NCI-H2029 (cell line): ENCODE data around the gene MYT1.

Experiments
- DNase-seq: peaks from one replicate; lab custom pipeline; 2025; lab: John Stamatoyannopoulos, UW

The MYT1 gene

DNA sequence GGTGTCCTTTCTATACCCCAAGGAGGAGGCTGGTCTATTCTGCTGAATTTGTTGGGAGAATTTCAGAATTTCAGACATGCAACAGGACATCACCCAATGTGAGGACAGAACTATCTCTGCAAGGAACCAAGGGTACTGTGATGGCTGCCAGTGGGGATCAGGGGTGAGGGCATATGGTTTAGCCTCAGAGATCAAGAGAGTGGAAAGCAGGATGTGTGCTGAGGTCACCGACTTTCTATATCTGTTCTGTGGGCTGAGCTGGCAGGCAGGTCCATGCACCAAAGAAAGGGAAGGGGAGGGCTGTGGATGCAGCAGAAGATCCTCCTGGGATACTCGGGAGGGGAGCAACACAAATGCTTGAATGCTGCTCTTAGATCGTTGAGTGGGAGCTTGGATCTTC, 28.8 kb downstream of the MYT1 start:
- no peak for DNase-seq

DNA sequence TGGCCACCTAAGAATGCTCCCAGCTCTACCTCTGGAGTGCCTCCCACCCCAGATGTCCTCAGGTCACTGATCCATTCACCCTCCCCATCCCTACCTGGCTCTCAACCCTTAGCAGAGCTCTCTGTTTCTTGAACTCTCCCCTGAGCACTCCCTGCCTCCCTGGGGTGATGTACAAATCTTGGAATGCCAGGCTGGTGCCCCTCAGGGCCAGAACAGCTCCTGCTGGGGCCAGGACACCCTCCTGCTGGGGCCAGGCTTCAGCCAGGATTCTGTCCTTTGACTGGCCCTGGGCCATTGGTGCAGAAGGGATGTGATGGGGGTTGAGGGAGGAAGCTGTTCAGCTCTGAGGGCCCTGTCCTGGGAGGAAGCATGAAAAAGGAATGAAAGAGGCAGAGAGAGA, 30.0 kb downstream of the MYT1 start:
- no peak for DNase-seq

DNA sequence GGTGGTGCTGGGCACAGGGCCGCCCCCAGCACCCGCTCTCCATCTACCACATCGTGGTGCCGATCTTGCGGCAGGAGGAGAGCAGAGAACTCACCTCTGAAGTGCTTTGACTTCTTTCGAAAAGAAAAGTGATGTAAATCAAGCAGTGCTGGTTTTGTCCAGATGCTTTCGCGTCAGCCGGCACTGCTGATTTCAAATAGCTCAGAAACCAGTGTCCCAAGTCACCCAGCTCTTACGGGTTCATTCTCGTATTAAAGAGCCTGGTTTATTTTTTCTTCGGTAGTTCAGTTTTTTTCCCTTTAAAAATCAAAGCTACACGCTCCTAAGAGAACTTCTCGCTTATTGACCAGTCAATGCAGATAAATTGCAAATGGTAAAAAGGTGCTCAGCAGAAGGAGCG, 32.1 kb downstream of the MYT1 start:
- no peak for DNase-seq

DNA sequence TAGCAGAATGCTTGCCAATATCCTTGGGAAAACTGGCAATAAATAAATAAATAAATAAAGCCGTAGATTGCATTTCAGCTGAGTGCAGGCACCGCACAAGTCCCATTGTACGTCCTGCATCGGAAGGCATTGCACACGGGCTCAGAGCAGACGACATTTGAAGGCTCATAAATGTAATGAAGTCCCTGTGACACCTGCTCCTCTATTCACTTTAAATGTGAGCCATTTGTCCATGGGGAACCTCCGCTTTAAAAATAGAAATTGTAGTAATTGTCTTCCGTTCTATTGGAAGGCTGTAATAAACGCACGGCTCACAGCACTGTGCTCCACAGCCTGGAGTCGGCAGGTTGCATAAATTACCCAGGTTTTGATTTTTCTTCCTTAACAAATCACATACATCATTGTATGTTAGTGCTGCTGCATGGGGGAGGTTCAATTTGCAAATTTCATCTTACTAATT, 32.6 kb downstream of the MYT1 start:
- no peak for DNase-seq

DNA sequence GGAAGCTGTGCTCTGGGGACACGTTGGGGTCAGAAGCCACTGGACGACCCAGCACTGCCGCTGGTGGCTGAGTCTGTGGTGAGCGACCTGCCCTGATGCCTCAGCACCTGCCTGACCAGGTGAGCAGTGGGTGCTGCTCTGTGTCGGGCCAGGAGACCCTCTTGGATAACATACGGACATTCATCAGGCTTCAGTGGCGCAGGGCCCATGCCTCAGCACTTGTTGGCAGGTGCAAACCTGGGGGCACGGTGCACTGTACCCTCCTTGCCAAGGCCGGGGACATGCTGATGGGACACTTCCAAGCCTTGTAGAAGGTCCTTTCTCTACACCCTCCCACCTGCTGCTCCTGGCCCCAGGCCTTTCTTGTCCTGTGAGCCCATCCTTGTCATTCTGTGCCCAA, 34.1 kb downstream of the MYT1 start:
- DNase-seq, result no peak

DNA sequence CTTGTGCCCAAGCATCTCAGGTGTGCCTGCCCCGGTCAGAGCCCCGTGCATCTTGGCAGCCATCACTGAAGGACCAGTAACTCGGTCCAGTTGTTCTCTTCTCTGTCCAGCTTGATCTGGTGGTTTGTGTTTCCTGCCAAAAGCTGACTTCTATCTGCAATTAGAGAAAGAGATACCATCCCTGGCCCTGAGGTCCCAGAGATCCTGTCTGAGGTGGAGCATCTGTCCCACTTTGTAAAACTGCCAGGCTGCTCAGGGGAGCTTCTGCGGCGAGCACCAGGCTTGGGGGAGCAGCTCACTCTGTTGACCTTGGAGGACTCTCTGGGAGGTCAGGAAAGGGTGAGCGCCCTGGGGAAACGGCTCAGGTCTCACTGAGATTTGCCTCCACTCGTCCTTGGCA, 35.1 kb downstream of the MYT1 start:
- DNase-seq, result no peak

DNA sequence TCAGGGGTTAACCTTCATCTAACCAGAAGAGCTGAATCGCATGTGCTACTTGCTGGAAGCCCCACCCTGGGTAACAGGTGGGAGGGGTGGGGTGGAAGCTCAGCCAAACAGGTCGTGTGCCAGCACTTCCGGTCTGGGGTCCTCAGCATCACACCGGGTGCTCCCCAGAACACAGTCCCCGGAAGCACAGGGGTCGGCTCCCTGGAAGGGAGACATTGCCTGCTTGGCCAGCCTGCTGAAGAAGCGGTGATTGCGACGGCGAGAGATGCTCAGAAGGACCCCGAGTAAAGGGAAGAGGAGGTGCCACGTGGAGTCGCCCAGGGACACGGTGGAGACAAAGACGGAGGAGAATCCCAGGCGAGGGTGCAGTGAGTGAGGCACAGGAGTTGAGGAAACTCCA, 36.5 kb downstream of the MYT1 start:
- no peak for DNase-seq

DNA sequence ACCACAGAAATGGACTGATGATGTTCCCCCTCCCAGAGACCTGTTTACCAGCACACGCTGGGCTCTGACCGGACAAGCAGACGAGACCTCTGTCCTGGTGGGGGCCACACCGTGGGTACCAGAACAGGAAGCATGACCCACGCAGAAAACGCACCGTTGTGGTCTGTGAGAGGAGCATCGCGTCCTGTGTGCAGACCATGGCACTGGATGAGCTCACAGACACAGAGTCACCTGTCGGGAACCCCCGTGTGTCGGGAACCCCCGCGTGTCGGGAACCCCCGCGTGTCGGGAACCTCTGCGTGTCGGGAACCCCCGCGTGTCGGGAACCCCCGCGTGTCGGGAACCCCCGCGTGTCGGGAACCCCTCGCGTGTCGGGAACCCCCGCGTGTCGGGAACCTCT, 37.4 kb downstream of the MYT1 start:
- no peak for DNase-seq

DNA sequence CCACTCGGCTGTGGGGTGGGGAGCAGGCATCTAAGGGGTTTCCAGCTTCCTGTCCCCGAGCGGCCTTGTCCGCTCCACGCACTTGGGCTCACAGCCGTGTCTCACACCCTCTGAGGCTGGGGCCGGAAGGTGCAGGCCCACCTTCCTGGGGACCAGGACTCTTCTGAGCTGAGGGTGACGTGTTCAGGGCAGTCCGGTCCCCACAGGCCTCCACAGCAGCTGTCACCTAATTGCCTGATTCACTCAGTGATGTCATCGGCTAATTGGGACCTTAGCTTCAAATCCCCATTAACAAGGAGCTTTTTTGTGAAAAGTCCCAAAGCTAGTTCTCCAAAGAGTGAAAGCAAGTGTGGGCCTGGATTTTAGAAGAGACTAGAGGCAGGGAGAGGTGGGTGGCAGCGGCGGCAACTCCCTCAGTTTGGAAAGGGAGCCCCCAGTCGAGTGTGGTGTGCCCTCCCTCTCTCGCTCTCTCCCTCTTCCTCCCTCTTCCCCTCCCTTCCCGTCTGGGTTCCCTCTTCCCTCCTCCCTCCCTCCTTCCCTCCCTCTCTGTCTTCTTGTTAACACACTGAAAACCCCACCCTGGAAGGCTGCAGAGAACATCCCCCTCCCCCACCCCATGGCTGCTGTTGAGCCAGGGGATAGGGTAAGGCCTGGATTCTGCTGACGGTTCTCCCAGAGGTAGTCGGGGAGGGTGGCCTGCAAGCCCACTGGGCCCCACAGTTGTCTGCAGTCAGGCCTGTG, 39.0 kb downstream of the MYT1 start:
- no peak for DNase-seq

DNA sequence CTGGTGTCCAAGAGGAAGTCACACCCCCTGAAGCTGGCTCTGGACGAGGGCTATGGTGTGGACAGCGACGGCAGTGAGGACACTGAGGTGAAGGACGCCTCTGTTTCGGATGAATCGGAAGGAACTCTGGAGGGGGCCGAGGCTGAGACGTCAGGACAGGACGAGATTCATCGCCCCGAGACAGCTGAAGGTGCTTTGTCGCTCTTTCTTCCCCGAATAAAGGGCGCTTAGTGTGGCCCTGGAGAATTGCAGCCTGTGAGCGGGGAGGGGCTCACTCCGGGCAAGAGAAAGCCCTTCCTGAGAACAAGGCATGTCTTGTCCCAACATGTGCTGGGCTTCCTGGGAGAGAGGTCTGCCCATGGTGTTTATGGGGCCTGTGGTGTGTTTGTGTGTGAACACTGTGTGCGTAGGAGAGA, 41.4 kb downstream of the MYT1 start:
- DNase-seq, result no peak

DNA sequence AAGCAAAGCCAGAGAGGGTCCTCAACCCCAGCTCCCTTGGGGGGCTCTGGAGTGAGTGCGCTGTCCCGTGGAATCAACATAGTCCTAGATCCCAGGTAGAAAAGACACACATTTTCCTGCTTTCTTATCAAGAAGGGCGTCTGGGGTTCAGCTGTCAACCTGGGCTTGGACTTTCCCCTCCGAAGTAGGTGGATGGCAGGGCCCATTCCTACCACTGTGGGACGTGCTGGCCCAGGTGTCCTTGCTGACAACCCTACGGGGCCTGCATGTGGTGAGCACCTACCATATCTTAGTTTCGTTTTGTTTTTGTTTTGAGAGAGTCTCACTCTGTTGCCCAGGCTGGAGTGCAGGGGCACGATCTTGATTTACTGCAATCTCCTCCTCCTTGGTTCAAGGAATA, 42.4 kb downstream of the MYT1 start:
- no peak for DNase-seq

DNA sequence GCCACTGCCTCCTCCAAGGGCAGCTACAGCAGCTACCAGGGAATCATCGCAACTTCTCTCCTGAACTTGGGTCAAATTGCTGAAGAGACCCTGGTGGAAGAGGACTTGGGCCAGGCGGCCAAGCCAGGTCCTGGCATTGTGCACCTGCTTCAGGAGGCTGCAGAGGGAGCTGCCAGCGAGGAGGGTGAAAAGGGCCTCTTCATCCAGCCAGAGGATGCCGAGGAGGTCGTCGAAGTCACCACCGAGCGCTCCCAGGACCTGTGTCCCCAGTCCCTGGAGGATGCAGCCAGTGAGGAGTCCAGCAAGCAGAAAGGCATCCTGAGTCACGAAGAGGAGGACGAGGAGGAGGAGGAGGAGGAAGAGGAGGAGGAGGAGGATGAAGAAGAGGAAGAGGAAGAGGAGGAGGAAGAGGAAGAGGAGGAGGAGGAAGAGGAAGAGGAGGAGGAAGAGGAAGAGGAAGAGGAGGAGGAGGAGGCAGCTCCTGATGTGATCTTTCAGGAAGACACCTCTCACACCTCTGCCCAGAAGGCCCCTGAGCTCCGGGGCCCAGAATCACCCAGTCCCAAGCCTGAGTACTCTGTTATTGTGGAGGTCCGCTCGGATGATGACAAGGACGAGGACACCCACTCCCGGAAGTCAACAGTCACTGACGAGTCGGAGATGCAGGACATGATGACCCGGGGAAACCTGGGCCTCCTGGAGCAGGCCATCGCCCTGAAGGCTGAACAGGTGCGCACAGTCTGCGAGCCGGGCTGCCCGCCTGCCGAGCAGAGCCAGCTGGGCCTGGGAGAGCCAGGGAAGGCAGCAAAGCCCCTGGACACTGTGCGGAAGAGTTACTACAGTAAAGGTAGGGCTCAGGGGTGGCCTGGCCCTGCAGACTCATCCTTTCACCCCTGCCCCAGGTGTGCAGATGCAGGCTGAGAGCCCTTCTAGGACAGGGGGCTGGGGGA, 43.7 kb downstream of the MYT1 start:
- DNase-seq, result no peak

DNA sequence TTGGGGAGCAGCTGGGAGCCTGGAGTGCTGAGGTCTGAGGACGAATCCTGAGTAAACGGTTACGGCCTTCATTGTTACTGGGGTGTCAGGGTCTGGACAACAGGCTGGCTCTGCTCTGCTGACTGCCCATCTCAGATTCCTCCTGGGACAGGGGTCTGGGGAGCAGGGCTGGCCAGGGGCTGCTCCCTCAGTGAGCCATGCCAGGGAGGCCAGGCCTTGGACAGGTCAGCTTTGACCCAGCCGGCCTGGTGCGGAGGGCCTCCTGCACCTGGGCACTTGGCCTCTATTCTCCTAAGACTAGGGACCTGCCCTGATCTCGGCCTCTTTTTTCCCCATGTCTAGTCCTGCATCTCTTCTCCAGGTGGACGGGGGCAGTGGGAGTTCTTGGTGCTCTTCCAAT, 44.9 kb downstream of the MYT1 start:
- no peak for DNase-seq

DNA sequence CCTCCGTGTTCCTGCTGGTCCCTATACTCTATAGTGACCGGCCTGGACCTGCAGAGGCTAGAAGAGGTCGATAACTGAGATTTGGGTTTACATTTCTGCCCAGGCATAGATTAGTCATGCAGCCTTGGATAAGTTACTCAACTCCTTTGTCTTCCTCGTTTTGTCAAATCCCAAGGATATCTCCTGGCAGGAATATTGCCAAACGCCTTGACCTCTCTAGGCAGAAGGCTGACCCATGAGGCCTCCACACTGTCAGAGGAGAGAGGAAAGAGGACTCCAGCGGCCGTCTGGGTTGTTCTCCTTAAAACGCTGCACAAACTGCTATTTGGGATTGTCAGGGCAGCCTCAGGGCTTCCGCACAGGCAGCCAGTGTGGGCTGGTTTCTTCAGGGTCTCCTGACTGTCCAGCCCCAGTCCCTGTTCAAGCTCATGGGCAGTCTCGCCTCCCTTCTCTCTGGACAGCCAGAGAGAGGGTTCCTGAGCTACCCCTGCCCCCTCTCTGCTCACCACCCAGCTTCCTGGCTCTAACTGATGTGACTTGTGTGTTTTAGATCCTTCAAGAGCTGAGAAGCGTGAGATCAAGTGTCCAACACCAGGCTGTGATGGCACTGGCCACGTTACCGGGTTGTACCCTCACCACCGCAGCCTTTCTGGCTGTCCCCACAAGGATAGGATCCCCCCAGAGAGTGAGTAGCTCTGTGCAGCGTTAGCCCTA, 46.6 kb downstream of the MYT1 start:
- DNase-seq, result no peak

DNA sequence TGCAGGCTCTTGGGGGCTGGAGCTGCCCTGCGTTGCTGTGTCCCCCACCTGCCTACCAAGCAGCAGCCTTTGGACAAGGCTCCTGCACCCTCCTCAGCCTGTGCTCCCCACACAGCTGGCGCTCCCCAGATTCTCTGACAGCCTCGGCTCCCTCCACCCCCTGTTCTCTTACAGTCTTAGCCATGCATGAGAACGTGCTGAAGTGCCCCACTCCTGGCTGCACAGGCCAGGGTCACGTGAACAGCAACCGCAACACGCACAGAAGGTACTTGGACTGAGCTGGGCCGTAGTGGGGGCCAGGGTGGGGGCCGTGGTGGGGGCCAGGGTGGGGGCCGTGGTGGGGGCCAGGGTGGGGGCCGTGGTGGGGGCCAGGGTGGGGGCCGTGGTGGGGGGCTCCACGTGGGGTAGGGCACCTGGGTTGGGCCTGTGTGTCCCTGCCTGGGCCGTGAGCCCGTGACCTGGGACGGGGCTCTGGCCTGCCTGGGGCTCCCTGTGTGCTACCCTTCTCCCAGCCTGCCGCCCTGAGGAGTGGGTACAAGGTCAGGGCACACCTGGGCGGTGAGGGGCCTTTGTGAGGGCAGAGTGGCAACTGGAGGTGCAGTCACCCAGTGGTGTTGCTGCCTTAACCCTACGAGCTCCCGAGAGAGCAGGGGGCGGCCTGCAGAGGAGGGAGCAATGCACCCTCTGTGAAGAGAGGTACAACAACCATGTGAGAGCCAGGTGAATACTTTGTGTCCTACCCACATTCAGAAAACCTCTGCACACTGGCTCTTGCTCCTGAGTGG, 47.8 kb downstream of the MYT1 start:
- no peak for DNase-seq

DNA sequence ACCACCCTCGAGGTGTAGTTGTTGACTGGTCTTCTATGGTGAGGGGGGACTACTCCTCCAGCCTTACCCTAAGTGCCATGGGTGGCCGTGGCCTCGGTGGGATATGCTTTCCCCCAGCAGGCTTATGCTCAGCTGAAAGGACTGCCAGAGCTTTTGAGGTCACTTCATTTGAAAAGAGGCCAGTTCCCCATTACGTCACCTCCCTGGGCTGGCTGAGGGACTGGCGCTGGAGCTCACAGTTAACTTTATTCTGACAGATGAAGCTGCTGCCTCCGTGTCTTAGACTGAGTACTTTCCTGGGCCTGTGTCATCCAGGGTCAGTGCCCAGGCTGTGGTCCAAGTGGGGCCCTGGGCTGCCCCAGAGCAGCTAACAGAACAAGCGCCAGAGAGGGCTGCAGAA, 48.5 kb downstream of the MYT1 start:
- DNase-seq, result no peak

DNA sequence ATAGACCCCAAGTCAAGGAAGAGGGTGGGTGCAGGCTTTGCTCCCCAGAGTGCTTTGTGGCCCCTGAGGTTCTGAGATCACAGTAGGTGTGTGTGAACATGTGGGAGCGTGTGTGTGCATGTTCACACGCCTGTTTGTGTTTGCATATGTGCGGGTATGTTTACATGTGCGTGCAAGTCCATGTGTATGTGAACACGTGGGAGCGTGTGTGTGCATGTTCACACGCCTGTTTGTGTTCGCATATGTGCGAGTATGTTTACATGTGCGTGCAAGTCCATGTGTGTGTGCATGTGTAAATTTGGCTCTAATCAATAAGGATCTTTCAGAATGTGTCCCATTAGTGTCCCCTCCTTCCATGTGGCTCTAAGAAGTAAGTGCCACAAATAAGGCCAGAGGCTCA, 49.9 kb downstream of the MYT1 start:
- no peak for DNase-seq

DNA sequence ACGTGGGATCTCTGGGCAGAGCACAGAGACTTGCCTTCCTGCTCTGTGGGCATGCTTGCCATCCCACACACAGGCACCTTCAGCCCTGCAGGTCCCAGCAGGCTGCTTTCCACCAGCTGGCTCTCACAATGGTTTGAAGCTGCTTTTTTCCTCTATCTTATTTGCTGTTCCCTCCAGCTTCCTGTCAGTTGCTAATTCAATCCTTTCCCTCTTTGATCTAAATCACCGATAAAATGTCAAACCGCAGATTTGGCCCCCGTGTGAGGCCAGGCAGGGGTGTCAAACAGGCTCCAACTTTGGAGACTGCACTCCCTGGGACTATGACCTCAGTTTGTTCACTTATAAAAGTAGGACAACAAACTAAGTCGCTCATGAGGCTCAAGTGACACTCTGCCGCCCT, 50.7 kb downstream of the MYT1 start:
- DNase-seq, result no peak

DNA sequence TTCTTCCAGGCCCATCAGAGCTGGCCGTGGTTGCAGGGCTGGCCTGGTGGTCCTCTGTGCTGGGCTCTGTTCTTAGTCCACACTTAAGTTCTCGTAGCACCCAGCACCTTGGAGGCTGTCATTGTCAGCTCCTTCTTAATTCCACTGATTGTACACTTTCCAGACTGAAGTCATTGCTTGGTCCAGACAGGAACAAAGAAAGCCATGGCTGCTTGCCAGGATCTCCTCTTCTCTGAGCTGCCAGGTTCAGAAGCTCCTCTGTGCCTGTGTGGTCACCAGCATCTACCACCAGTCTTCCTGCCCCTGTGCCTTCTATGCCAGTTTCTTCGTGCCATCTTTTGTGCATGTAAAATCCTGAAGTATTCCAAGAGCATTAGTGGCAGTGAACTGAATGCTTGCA, 51.8 kb downstream of the MYT1 start:
- peak; percentile 57 for DNase-seq

DNA sequence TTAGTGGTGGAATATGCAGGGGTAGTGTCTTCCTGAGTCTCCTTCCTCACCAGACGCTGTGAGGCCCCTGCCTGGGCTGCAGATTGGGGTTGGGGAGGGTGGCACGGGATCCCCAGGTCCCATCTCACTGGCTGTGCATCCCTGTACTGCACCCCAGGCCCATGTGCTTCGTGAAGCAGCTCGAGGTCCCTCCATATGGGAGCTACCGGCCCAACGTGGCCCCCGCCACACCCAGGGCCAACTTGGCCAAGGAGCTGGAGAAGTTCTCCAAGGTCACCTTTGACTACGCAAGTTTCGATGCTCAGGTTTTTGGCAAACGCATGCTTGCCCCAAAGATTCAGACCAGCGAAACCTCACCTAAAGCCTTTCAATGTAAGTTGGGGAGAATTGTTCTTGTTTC, 52.7 kb downstream of the MYT1 start:
- no peak for DNase-seq

DNA sequence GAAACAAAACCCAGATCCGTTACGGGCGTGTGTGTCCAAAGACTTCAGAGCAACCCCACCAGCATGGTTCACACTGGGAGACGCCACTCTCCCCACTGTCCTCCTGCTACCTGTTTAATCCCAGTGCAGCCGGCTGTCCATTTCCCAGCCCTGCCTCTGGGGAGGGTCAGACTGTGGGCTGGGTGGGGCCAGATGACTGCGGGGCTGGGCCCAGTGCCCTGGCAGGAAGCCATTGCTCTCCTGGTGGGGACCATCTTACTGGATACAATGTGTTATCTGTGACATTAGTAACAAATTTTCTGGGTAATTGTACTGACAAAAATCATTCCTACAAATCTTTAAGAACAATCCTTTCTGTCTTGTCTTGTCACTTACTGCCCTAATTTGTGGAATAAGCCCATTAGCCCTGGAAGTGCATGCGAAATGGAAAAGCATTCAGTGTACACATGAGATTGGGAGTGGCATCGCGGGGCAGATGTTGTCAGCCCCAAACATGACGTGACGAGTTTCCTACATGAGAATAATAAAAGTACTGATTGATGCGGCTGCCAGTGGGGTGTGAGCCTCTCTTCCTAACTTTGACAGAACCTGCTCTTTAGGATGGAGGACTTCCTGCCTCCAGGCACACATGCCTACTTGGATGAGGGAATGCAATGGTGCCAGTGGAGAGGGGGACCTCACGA, 53.4 kb downstream of the MYT1 start:
- DNase-seq, result no peak
